ENCODE measurements around the gene VASH1.
"Not testable (repeated sequence)": the region's sequence is repeated elsewhere in the genome, so short reads cannot be mapped to it uniquely, and the experiment has no call there.

DNA sequence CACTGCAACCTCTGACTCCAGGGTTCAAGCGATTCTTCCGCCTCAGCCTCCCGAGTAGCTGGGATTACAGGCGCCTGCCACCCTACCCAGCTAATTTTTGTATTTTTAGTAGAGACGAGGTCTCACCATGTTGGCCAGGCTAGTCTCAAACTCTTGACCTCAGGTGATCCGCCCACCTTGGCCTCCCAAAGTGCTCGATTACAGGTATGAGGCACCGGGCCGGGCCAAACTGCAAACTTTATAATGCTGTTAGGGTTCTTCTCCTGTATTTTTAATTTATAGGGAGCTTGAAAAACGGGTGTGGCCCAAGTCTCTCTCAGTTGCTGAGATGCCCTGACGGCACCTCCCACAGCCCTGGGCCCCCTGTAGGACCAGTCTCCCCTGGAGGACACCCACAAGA lies 39.8 kb upstream of the VASH1 start:
- TF ChIP-seq, protein P1, sequence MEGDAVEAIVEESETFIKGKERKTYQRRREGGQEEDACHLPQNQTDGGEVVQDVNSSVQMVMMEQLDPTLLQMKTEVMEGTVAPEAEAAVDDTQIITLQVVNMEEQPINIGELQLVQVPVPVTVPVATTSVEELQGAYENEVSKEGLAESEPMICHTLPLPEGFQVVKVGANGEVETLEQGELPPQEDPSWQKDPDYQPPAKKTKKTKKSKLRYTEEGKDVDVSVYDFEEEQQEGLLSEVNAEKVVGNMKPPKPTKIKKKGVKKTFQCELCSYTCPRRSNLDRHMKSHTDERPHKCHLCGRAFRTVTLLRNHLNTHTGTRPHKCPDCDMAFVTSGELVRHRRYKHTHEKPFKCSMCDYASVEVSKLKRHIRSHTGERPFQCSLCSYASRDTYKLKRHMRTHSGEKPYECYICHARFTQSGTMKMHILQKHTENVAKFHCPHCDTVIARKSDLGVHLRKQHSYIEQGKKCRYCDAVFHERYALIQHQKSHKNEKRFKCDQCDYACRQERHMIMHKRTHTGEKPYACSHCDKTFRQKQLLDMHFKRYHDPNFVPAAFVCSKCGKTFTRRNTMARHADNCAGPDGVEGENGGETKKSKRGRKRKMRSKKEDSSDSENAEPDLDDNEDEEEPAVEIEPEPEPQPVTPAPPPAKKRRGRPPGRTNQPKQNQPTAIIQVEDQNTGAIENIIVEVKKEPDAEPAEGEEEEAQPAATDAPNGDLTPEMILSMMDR (IDR thresholded peaks at IDR 0.05; ENCODE audit: insufficient read depth, low read depth, low read length): not testable (repeated sequence)
- TF ChIP-seq EZH2 (IDR thresholded peaks at IDR 0.05; ENCODE audit: insufficient read depth, low read length): not testable (repeated sequence)
